GM18873 (cell line): Measurements from ENCODE around the gene HFE.
"Not testable (repeated sequence)": the region's sequence is repeated elsewhere in the genome, so short reads cannot be mapped to it uniquely, and the experiment has no call there.

Source experiments
- ATAC-seq: cut with Tn5 transposase; IDR thresholded peaks from one replicate; pipeline ENCODE4 v1.9.1; 2021; ENCODE audit warnings: mild to moderate bottlenecking, moderate library complexity, moderate number of reproducible peaks; ENCODE audit not compliant: unreplicated experiment, low FRiP score

HFE gene

DNA sequence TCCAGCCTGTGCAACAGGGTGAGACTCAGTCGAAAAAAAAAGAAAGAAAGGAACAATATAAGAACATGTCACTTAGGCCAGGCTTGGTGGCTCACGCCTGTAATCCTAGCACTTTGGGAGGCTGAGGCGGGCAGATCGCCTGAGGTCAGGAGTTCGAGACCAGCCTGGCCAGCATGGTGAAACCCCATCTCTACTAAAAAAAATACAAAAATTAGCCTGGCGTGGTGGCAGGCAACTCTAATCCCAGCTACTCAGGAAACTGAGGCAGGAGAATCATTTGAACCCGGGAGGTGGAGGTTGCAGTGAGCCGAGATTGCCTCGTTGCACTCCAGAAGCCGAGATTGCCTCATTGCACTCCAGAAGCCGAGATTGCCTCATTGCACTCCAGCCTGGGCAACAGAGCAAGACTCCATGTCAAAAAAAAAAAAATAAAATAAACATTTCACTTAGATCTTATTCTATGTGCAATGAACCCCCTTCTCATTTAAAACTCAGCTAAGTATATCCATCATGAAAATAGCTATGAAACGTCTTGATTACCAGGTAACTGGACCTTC is 28.7 kb upstream of the HFE start:
- not testable (repeated sequence) for ATAC-seq

DNA sequence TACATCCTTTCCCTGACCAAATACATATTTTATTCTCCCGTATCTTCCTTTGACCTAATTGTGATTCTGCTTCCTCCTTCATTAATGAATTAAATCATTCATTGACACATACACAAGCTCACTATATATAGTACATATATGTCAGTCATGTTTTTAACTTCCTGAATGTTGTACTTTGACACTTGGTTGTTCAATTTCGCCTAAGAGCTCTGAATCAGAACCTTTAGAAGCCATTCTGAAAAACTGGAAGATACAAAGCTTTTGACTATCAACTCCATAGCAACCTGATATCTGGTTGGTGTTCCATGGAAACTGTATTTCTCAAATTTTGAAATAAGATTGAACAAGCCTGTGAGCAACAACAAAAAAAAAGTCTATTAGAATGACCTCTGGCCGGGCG is 27.3 kb upstream of the HFE start:
- no peak for ATAC-seq

DNA sequence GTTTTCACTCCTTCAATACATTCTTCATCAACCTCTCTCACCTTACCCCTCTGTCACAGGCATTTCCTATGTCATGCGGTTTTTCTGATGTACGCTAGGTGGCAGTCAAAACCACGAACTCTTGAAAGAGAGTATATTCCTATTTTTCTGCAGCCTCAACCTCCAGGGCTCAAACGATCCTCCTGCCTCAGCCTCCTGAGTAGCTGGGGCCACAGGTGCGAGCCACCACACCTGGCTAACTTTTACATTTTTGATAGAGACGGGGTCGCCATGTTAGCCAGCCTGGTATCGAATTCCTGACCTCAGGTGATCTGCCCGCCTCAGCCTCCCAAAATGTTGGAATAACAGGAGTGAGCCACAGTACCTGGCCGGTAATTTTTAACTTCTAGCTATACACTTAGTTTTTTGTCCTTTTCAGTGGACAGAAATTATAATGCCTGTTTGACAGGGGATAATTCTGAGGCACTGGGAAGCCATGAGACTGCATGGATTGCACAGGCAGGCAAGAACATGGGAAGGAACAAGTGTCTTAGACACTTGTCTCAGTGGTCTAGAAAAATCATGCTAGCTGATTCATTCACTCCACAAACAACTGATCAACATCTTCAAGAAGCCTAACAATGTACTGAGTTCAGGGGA is 22.5 kb upstream of the HFE start:
- ATAC-seq: no peak

DNA sequence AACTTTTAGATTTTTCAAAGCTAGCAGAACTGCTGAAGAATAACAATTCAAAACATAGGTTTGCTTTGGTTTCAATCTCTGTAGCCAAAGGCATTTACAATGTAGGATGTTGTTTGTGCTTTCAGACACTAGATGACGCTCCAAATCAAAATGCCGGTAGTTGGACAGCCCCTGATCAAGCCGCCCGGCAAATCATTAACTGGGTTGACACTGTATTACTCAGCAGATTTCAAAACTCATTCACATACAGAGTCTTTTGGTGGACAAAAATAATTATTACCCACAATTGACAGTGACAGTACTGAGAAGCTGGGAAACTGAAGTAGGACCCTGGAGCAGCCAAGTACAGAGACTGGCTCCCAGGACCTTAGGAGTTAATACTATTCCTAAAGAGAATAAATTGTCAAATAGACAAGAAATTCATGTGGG is 21.3 kb upstream of the HFE start:
- ATAC-seq: peak; percentile 85

DNA sequence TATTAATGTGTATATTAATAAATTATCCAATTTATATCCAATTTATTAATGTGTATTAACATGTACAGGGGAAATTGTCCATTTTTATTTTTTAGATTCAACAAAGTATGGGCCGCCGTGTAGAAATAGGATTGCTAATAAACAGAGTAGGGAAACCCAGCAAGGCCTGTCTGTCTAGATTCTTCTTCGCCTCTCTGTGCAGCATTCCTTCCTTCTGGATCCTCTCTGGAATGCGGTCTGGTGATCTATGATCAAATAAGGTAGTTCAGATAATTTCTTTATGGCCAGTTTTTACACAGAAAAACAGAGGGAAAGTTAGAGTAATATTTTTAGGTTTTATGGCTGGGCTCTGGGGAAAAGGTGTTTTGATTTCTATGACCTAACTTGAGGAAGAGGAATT is 19.9 kb upstream of the HFE start:
- ATAC-seq: no peak

DNA sequence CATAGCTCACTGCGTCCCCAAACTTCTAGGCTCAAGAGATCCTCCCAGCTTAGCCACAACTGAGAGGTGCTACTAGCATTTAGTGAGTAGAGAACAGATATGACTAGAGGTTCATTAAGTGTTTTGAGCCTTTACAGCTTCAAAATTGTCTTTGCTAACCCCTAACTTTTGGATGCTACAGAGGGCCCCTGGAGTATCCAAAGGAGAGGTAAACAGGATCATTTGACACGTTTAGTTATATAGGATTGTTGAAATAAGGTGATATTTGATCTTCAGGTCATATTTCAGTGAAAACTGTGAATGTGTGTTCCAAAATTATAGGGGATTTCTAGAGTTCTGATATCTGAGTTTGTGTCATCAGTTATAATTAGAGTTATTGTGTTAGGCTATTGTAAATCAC is 19.2 kb upstream of the HFE start:
- ATAC-seq: no peak

DNA sequence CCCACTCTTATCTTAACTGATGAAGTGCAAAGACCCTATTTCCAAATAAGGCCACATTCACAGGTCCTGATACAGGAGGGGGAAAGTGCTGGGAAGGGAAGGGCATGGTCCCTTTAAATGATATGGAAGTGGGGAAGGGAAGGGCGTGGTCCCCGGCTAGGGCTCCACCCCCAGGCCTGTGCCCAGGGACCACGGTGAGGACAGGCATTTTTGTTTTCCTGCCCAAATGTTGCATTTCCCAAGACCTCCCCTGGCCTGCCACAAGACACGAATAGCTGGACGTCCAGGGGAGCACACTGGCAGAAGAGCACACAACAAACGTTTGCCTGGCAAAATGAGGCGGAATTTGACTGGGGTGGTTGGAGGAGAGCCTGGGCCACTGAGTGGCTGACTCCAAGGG is 16.1 kb upstream of the HFE start:
- ATAC-seq: no peak

GRCh38 chr6:26075063-26075717 is 12.0 kb upstream of the HFE start:
- ATAC-seq: no peak

DNA sequence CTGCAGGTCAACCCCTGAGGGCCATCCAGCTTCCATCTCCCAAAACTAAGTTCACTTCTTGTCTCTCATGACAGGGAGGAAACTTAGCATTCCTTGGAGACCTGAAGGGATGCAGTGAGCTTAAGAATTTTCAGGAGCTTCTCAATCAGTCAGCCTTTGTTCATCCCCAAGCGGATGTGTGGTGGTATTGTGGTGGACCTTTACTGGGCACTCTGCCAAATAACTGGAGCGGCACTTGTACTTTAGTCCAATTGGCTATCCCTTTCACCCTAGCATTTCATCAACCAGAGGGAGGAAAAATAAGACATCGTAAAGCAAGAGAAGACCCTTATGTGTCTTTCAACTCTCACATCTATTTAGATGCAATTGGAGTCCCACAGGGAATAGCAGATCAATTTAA is 9.2 kb upstream of the HFE start:
- ATAC-seq: not testable (repeated sequence)

- ATAC-seq: not testable (repeated sequence)
Observed at GRCh38 chr6:26081096-26081495, 6.1 kb upstream of the HFE start.

DNA sequence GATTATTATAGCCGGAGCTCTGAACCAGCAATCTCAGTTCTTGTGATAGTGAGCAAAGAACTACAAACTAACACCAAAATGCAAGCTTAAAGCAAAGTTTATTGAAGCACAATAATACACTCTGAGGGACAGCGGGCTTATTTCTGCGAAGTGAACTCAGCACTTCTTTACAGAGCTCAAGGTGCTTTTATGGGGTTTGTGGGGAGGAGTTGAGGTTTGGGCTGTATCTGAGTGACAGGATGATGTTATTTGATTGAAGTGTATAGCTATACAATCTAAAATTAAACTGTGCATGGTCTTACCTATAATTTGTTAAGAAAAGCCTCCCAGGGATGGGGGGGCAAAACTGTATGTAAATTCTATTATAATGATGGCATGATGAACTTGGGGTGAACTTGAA is 1.0 kb upstream of the HFE start:
- ATAC-seq: no peak

DNA sequence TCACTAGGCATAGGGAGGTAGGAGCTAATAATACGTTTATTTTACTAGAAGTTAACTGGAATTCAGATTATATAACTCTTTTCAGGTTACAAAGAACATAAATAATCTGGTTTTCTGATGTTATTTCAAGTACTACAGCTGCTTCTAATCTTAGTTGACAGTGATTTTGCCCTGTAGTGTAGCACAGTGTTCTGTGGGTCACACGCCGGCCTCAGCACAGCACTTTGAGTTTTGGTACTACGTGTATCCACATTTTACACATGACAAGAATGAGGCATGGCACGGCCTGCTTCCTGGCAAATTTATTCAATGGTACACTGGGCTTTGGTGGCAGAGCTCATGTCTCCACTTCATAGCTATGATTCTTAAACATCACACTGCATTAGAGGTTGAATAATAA is 1.1 kb downstream of the HFE start:
- ATAC-seq: no peak

DNA sequence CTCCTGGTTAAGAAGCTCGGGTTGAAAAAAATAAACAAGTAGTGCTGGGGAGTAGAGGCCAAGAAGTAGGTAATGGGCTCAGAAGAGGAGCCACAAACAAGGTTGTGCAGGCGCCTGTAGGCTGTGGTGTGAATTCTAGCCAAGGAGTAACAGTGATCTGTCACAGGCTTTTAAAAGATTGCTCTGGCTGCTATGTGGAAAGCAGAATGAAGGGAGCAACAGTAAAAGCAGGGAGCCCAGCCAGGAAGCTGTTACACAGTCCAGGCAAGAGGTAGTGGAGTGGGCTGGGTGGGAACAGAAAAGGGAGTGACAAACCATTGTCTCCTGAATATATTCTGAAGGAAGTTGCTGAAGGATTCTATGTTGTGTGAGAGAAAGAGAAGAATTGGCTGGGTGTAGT is 2.0 kb downstream of the HFE start:
- ATAC-seq: no peak

DNA sequence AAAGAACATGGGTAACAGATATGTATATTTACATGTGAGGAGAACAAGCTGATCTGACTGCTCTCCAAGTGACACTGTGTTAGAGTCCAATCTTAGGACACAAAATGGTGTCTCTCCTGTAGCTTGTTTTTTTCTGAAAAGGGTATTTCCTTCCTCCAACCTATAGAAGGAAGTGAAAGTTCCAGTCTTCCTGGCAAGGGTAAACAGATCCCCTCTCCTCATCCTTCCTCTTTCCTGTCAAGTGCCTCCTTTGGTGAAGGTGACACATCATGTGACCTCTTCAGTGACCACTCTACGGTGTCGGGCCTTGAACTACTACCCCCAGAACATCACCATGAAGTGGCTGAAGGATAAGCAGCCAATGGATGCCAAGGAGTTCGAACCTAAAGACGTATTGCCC is 5.2 kb downstream of the HFE start:
- no peak for ATAC-seq

DNA sequence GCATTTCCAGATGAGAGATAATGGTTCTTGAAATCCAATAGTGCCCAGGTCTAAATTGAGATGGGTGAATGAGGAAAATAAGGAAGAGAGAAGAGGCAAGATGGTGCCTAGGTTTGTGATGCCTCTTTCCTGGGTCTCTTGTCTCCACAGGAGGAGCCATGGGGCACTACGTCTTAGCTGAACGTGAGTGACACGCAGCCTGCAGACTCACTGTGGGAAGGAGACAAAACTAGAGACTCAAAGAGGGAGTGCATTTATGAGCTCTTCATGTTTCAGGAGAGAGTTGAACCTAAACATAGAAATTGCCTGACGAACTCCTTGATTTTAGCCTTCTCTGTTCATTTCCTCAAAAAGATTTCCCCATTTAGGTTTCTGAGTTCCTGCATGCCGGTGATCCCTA is 6.8 kb downstream of the HFE start:
- no peak for ATAC-seq

DNA sequence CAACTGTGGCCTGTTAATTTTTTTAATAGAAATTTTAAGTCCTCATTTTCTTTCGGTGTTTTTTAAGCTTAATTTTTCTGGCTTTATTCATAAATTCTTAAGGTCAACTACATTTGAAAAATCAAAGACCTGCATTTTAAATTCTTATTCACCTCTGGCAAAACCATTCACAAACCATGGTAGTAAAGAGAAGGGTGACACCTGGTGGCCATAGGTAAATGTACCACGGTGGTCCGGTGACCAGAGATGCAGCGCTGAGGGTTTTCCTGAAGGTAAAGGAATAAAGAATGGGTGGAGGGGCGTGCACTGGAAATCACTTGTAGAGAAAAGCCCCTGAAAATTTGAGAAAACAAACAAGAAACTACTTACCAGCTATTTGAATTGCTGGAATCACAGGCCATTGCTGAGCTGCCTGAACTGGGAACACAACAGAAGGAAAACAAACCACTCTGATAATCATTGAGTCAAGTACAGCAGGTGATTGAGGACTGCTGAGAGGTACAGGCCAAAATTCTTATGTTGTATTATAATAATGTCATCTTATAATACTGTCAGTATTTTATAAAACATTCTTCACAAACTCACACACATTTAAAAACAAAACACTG is 10.1 kb downstream of the HFE start:
- ATAC-seq: no peak

DNA sequence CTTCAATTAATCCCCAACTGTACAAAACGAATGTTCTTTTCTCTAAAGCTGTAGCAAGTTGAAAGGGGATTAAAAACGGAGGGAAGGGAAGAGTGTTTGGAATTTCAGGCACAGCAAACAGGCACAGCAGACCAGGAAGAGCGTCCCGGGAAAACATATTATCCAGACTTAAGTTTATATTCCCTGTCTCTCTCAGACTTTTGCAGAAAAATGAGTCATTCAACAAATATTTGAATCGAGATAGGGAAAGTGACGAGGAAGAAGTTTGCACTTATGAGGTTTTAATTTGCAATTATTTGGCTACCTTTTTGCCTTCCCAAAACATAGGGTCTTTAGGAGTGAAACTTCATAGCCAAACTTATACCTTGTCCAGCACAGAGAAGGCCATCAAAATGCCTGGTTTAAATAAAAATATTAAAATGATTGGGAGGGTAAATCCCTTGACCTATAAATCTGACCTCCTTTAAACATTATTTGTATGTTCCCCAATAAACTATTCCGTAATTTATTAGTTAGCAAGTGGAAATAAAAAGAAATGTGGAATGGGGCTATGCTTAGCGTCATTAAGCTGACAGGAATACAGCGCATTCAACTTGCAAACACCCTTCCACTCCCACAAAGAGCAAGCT is 16.0 kb downstream of the HFE start:
- no peak for ATAC-seq

DNA sequence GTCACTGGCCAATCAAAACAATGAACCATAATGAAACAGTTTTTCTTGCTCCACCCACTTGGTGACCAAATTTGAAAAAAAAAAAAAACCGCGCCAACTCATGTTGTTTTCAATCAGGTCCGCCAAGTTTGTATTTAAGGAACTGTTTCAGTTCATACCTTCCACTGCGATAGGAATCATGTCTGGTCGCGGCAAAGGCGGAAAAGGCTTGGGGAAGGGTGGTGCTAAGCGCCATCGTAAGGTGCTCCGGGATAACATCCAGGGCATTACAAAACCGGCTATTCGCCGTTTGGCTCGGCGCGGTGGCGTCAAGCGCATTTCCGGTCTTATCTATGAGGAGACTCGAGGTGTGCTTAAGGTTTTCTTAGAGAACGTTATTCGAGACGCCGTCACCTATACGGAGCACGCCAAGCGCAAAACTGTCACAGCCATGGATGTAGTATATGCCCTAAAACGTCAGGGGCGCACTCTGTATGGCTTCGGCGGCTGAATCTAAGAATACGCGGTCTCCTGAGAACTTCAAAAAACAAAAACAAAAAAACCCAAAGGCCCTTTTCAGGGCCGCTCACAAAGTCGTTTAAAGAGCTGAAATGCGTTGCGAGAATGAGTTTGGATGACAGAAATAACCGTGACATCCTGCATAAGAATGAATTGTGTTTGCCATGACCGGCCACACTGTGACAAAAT is 16.7 kb downstream of the HFE start:
- ATAC-seq: peak; percentile 82

GRCh38 chr6:26104457-26105108 is 17.4 kb downstream of the HFE start:
- peak; percentile 1 for ATAC-seq

DNA sequence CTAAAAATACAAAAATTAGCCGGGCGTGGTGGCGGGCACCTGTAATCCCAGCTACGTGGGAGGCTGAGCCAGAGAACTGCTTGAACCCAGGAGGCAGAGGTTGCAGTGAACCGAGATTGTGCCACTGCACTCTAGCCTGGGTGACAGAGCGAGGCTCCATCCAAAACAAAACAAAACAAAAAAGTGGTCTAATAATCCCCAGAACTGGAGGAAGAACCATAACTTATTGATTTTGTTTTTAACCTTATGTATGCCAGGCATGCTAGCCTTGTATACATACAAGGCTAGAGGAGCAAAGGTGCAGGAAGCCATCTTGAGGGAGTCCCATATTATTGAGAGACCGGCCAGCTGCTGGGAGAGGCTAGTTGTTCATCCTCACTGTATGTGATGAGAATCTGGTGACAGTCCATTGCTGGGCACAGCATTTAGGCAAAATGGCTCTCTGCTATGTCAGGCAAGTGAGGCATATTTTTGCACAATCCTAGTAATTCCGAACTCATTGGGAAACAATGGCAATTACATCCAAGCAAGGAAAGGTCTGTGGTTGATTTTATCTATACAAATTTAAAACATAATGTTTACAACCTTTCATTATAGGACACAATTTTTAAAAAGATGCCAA is 18.0 kb downstream of the HFE start:
- ATAC-seq: no peak
